HL-60 (cell line): ENCODE measurements around the gene LDAH.

Experiments
- GABPA ChIP-seq: IDR thresholded peaks from 2 replicates; pipeline ENCODE4 v1.6.1; 2012; ENCODE audit warnings: low read depth
- POLR2AphosphoS5 ChIP-seq: IDR thresholded peaks from 2 replicates; pipeline ENCODE4 v1.6.1; 2012; ENCODE audit warnings: low read depth
- SPI1 ChIP-seq: IDR thresholded peaks from 2 replicates; pipeline ENCODE4 v1.6.1; 2012; ENCODE audit warnings: low read depth, mild to moderate bottlenecking, borderline replicate concordance
- TF ChIP-seq, protein P1 (sequence below): IDR thresholded peaks from one replicate; pipeline ENCODE4 v1.5.1; 2011; ENCODE audit warnings: low read length, control low read depth, inconsistent platforms; ENCODE audit not compliant: insufficient read depth
- TF ChIP-seq, protein P2 (sequence below): IDR thresholded peaks from 2 replicates; pipeline ENCODE4 v1.6.1; 2012; ENCODE audit warnings: low read depth; ENCODE audit not compliant: insufficient replicate concordance

DNA sequence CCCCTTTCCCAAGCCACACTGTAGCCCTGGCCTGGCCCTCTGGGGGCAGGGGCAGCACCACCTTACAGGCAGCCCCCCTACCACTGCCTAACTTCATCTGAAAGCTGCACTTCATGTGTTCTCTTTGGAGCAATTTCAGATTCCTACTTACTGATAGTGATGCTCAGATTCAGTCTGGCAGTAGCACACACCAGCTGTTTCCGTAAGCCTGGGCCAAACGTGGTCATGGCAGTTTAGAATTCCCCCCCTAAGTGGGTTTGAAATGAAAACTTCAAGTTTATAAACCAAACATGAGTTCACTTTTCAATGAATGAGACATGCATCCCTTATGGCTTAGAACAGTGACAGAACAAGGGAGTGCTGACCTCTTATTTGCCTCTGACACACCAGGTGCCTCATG is 126.5 kb downstream of the LDAH start:
- TF ChIP-seq, protein P1, sequence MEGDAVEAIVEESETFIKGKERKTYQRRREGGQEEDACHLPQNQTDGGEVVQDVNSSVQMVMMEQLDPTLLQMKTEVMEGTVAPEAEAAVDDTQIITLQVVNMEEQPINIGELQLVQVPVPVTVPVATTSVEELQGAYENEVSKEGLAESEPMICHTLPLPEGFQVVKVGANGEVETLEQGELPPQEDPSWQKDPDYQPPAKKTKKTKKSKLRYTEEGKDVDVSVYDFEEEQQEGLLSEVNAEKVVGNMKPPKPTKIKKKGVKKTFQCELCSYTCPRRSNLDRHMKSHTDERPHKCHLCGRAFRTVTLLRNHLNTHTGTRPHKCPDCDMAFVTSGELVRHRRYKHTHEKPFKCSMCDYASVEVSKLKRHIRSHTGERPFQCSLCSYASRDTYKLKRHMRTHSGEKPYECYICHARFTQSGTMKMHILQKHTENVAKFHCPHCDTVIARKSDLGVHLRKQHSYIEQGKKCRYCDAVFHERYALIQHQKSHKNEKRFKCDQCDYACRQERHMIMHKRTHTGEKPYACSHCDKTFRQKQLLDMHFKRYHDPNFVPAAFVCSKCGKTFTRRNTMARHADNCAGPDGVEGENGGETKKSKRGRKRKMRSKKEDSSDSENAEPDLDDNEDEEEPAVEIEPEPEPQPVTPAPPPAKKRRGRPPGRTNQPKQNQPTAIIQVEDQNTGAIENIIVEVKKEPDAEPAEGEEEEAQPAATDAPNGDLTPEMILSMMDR, result no peak
- TF ChIP-seq, protein P2, sequence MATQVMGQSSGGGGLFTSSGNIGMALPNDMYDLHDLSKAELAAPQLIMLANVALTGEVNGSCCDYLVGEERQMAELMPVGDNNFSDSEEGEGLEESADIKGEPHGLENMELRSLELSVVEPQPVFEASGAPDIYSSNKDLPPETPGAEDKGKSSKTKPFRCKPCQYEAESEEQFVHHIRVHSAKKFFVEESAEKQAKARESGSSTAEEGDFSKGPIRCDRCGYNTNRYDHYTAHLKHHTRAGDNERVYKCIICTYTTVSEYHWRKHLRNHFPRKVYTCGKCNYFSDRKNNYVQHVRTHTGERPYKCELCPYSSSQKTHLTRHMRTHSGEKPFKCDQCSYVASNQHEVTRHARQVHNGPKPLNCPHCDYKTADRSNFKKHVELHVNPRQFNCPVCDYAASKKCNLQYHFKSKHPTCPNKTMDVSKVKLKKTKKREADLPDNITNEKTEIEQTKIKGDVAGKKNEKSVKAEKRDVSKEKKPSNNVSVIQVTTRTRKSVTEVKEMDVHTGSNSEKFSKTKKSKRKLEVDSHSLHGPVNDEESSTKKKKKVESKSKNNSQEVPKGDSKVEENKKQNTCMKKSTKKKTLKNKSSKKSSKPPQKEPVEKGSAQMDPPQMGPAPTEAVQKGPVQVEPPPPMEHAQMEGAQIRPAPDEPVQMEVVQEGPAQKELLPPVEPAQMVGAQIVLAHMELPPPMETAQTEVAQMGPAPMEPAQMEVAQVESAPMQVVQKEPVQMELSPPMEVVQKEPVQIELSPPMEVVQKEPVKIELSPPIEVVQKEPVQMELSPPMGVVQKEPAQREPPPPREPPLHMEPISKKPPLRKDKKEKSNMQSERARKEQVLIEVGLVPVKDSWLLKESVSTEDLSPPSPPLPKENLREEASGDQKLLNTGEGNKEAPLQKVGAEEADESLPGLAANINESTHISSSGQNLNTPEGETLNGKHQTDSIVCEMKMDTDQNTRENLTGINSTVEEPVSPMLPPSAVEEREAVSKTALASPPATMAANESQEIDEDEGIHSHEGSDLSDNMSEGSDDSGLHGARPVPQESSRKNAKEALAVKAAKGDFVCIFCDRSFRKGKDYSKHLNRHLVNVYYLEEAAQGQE, result no peak
- TF ChIP-seq POLR2AphosphoS5, result no peak
- TF ChIP-seq GABPA, result no peak
- TF ChIP-seq SPI1, result no peak
